22Rv1 (cell line): ENCODE results near the gene PAPPA2.

Experiments used
- ZFX ChIP-seq: fragments of 450-650 bp; IDR thresholded peaks from 2 replicates; pipeline ENCODE4 v1.6.1; 2017; ENCODE audit warnings: antibody characterized with exemption, borderline replicate concordance
- TF ChIP-seq, protein P1 (sequence below): fragments of 450-650 bp; IDR thresholded peaks from 2 replicates; pipeline ENCODE4 v1.5.1; 2017; ENCODE audit warnings: mild to moderate bottlenecking

DNA sequence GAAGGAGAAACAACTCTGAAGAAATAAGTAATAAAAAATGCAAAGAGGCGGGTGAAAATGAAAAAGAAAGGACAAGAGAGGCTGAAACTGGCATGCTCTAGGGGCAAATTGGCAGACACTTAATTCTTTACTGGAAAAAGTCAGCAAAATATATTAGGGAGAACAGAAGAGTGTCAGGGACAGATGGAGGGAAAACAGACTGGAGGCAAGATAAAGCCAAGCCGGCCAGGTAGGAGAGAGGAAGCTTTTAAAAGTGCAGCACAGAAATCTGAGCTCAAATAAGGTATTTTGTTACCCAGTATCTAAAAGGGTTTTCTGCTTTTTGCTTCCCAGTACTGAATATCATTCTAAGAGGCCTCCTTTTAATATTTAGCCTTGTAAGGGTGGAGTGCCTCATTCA, 339.3 kb downstream of the PAPPA2 start:
- TF ChIP-seq, protein P1, sequence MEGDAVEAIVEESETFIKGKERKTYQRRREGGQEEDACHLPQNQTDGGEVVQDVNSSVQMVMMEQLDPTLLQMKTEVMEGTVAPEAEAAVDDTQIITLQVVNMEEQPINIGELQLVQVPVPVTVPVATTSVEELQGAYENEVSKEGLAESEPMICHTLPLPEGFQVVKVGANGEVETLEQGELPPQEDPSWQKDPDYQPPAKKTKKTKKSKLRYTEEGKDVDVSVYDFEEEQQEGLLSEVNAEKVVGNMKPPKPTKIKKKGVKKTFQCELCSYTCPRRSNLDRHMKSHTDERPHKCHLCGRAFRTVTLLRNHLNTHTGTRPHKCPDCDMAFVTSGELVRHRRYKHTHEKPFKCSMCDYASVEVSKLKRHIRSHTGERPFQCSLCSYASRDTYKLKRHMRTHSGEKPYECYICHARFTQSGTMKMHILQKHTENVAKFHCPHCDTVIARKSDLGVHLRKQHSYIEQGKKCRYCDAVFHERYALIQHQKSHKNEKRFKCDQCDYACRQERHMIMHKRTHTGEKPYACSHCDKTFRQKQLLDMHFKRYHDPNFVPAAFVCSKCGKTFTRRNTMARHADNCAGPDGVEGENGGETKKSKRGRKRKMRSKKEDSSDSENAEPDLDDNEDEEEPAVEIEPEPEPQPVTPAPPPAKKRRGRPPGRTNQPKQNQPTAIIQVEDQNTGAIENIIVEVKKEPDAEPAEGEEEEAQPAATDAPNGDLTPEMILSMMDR, result no peak
- TF ChIP-seq ZFX, result no peak
